ENCODE results near the gene OAS2.
A peak's percentile ranks its signal among the peaks of the same experiment; 100 is the strongest.
"Not testable (repeated sequence)": the region's sequence is repeated elsewhere in the genome, so short reads cannot be mapped to it uniquely, and the experiment has no call there.

Gene OAS2

DNA sequence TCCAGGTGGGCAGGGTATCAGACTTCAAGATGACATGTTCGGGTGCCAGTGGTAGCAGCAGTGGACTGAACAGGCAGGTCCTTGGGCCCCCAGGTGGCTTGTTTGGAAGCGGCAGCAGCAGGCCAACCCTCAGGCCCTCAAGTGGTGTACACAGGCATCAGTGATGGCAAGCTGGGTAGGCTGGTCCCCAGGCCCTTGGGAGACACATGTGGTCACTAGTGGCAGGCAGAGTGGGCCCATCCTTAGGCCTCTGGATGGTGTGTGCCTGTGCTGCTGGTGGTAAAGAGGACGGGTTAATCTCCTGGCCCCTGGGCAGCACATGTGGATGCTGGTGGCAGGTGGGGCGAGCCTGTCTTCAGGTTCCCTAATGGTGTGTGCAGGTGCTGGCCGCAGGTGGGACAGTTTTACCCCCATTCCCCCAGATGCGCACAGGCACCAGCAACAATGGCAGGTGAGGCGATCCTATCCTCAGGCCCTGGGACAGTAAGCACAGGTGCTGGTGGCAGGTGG lies 8.0 kb downstream of the OAS2 start:
- Mint-ChIP-seq H3K27me3 (ENCODE audit: low read depth) (no peaks in the 10 kb centered on the region), H3K36me3 (ENCODE audit: low read depth) (peaks cover 88% of the 10 kb centered on the region), H3K4me3 (no peak overlapping the region), H3K9me3 (peaks cover 33% of the 10 kb centered on the region), H3K27ac (no peak overlapping the region), H3K4me1 (ENCODE audit: low read depth) (peaks cover 69% of the 10 kb centered on the region)

DNA sequence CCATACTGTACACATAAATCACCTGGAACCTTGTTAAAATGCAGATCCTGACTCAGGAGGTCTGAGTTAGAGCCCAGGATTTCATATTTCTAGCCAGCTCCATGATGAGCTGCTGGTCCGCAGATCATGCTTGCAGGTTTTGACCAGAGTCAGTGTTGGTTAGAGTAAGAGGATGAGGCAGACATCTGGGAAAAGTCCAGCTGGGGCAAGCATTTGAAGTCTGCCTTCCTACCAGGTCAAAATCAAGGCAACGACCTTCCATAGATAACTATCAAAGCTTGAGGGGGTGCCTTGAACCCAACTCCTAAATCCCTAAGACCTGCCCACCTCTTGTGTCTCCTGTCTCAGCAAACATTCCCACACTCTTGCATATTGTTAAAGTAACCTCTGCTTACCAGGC lies 9.2 kb downstream of the OAS2 start:
- peaks cover 59% of the 10 kb centered on the region for H3K4me1 Mint-ChIP-seq (ENCODE audit: low read depth)
- no peaks in the 10 kb centered on the region for H3K27me3 Mint-ChIP-seq (ENCODE audit: low read depth)
- H3K9me3 Mint-ChIP-seq = peaks cover 25% of the 10 kb centered on the region
- H3K4me3 Mint-ChIP-seq = no peak overlapping the region
- peak overlapping the region; percentile 71 for H3K27ac Mint-ChIP-seq
- H3K36me3 Mint-ChIP-seq (ENCODE audit: low read depth) = peaks cover 87% of the 10 kb centered on the region

DNA sequence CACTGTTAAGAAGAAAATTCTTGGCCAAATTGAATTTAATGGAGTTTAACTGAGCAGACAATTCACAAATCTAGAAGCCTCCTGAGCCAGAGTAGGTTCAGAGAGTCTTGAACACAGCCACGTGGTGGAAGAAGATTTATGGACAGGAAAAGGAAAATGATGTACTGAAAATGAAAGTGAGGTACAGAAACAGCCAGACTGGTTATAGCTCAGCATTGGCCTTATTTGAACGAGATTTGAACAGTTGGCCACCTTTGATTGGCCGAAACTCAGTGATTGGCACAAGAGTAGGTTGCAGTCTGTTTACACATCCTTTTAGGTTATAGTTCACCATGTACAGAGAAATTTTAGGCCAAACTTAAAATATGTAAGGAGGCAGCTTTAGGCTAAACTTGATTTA lies 9.9 kb downstream of the OAS2 start:
- Mint-ChIP-seq H3K4me3 (peak overlapping the region; percentile 2), H3K9me3 (peaks cover 20% of the 10 kb centered on the region), H3K27me3 (ENCODE audit: low read depth) (no peaks in the 10 kb centered on the region), H3K27ac (peak overlapping the region; percentile 71), H3K4me1 (ENCODE audit: low read depth) (peaks cover 61% of the 10 kb centered on the region), H3K36me3 (ENCODE audit: low read depth) (peaks cover 87% of the 10 kb centered on the region)

DNA sequence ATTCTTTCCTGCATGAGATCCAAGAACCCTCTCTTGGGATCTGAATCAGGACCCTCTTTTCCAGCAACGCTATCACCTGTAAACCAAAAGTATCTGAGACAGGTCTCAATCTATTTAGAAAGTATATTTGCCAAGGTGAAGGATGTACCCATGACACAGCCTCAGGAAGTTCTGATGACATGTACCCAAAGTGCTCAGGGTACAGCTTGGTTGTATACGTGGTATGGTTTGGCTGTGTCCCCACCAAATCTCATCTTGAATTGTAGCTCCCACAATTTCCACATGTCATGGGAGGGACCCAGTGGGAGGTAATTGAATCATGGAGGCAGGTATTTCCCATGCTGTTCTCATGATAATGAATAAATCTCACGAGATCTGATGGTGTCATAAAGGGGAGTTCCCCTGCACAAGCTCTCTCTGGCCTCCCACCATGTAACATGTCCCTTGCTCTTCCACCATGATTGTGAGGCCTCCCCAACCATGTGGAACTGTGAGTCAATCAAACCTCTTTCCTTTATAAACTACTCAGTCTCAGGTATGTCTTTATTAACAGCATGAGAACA lies 10.6 kb downstream of the OAS2 start:
- Mint-ChIP-seq H3K27ac (peak overlapping the region; percentile 71), H3K4me1 (ENCODE audit: low read depth) (peaks cover 64% of the 10 kb centered on the region), H3K36me3 (ENCODE audit: low read depth) (peaks cover 83% of the 10 kb centered on the region), H3K4me3 (peak overlapping the region; percentile 2), H3K9me3 (peaks cover 20% of the 10 kb centered on the region)
- H3K27me3 Mint-ChIP-seq (ENCODE audit: low read depth) = not testable (repeated sequence)

DNA sequence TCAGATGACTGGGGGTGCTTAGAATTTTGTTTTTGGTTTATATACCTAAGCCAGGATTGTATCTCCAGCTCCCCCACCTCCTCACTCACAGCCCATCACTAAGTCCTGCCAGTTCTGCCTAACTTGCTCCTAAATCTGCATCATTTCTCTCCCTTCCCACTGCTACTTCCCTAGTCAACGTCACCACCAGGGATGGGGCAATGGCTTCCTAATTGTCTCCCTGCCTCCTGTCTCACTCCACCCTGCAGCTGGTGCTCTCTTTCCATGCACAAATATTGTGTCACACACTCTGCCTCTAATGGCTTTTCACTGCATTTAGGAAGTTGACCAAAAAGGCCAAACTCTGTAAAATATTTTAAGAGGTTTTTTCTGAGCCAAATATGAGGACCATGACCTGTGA lies 11.5 kb downstream of the OAS2 start:
- H3K27me3 Mint-ChIP-seq (ENCODE audit: low read depth) = no peaks in the 10 kb centered on the region
- no peak overlapping the region for H3K4me3 Mint-ChIP-seq
- H3K36me3 Mint-ChIP-seq (ENCODE audit: low read depth) = peaks cover 79% of the 10 kb centered on the region
- H3K27ac Mint-ChIP-seq = peak overlapping the region; percentile 49
- H3K4me1 Mint-ChIP-seq (ENCODE audit: low read depth) = peaks cover 64% of the 10 kb centered on the region
- H3K9me3 Mint-ChIP-seq = peaks cover 12% of the 10 kb centered on the region

DNA sequence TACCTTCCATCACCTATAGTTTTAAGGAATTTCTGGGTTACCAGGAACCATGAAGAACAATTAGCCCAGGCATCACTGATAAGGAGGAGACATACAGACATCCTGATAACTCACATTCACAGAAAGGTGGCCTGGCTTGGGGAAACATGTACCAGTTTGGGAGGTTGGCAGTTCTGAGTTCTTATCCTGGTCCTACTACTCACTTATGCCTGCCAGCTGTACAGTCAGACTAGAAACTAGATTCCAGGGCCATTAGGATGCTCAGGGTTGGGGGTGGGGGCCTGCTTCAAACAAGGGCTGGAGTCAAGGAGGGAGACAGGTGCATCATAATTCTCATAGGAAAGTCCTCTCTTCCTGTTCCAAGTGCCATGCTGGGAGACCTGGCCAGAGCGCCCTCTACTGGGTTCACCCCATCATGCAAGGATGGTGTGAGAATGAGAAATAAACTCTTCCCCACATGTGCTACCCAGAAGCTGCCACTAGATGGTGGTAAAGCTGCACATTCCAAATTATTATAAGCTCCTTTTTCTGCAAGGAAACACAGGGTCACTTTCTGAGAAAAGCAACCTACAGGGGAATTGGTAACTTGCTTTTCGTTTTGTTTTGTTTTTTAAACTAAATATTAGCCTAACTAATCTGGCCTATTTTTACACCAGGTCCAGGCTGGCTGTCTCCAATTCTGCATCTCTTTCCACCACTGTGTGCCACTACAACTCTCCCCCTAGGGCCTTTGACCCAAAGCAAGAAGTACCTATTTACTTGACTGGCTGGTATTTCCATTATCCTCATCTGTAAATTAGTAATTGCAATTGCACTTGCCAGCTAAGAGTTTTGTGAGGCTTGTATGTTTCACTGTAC lies 14.5 kb downstream of the OAS2 start:
- peaks cover 43% of the 10 kb centered on the region for H3K4me1 Mint-ChIP-seq (ENCODE audit: low read depth)
- H3K4me3 Mint-ChIP-seq = no peak overlapping the region
- peaks cover 8% of the 10 kb centered on the region for H3K9me3 Mint-ChIP-seq
- peak overlapping the region; percentile 21 for H3K27ac Mint-ChIP-seq
- peaks cover 85% of the 10 kb centered on the region for H3K36me3 Mint-ChIP-seq (ENCODE audit: low read depth)
- H3K27me3 Mint-ChIP-seq (ENCODE audit: low read depth) = no peaks in the 10 kb centered on the region

DNA sequence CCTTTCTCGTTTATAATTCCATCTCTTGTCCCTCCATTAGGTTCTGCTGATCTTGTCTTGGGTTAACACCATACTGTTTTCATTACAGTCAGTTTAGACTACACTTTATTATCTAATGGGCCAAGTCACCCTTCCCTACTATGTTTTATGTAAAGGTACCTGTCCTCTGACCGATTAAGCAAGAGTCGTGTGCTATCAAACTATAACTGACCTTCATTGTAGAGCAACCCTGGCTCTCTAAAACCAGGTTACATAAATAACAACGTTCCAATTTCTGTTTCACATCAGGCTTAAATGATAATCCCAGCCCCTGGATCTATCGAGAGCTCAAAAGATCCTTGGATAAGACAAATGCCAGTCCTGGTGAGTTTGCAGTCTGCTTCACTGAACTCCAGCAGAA lies 16.7 kb downstream of the OAS2 start:
- Mint-ChIP-seq H3K4me3 (no peak overlapping the region), H3K27ac (no peak overlapping the region), H3K27me3 (ENCODE audit: low read depth) (no peaks in the 10 kb centered on the region), H3K4me1 (ENCODE audit: low read depth) (peaks cover 29% of the 10 kb centered on the region), H3K9me3 (peaks cover 12% of the 10 kb centered on the region), H3K36me3 (ENCODE audit: low read depth) (peaks cover 85% of the 10 kb centered on the region)

DNA sequence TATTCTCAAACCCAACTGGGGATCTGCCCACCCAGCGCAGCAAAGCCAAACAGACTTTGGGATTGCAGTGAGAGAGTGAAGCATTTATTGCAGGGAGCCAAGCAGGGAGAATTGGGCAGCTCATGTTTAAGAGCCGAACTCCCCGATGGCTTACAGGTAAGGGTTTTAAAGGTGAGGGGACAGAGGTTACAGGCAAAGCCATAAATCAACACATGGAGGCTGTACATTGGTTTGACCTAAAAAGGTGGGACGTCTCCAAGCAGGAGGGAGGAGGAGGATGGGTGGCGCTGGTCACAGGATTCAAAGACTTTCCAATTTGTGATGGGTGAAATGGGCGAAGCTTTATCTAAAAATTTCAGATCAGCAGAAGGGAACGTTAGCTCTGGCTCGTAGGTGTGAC lies 18.2 kb downstream of the OAS2 start:
- Mint-ChIP-seq H3K4me1 (ENCODE audit: low read depth) (peaks cover 20% of the 10 kb centered on the region), H3K9me3 (peaks cover 12% of the 10 kb centered on the region), H3K27ac (no peak overlapping the region), H3K36me3 (ENCODE audit: low read depth) (peaks cover 83% of the 10 kb centered on the region), H3K4me3 (no peak overlapping the region), H3K27me3 (ENCODE audit: low read depth) (no peaks in the 10 kb centered on the region)

DNA sequence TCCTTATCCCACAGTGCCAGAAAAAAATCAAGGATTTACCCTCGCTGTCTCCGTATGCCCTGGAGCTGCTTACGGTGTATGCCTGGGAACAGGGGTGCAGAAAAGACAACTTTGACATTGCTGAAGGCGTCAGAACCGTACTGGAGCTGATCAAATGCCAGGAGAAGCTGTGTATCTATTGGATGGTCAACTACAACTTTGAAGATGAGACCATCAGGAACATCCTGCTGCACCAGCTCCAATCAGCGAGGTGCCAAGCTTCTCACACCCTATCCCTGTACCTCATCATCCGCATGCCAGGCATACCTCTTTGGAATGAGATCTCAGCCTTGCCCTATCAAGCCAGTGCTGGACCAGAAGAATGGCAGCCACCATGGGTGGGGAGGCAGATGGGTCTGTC lies 19.2 kb downstream of the OAS2 start:
- peaks cover 8% of the 10 kb centered on the region for H3K9me3 Mint-ChIP-seq
- H3K4me3 Mint-ChIP-seq = no peak overlapping the region
- H3K36me3 Mint-ChIP-seq (ENCODE audit: low read depth) = peaks cover 80% of the 10 kb centered on the region
- no peak overlapping the region for H3K27ac Mint-ChIP-seq
- H3K27me3 Mint-ChIP-seq (ENCODE audit: low read depth) = no peaks in the 10 kb centered on the region
- H3K4me1 Mint-ChIP-seq (ENCODE audit: low read depth) = peaks cover 18% of the 10 kb centered on the region

DNA sequence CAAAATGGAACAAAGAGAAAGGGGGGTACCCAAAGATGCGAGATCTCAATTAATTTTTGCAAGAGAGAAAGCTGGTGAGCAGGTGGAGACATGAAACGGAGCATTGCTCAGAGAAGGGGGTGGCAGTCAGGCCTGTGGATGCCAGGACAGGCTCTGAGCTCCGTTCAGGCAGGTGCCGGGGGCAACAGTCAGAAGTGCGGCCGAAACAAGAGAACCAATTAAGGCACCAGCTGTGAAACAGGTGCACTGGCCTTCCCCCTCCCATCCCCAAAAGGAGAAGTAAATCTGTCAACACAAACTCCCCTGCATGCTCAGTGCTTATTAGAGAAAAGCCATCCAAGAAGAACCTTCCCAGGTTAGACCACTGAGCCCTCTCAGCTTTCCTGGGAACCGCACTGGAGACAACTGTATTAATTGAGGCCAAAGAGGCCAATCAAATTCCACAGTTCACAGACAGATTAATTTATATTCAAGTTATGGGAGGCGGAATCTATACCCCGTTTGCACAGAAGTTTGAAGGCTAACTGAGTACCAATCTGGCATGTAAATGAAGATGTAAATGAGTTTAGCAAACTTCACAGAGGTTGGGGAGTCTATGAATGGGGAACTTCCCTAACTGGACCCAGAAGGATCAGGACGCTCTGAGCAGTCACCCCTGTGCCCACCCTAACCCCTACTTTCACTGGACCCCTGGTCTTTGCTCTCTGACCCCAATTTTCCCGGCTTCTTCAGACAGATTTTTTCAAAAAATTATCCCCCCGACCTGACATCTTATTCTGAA lies 20.9 kb downstream of the OAS2 start:
- Mint-ChIP-seq H3K27ac (no peak overlapping the region), H3K27me3 (ENCODE audit: low read depth) (no peaks in the 10 kb centered on the region), H3K36me3 (ENCODE audit: low read depth) (peaks cover 83% of the 10 kb centered on the region), H3K4me1 (ENCODE audit: low read depth) (peaks cover 5% of the 10 kb centered on the region), H3K9me3 (peaks cover 8% of the 10 kb centered on the region), H3K4me3 (no peak overlapping the region)

DNA sequence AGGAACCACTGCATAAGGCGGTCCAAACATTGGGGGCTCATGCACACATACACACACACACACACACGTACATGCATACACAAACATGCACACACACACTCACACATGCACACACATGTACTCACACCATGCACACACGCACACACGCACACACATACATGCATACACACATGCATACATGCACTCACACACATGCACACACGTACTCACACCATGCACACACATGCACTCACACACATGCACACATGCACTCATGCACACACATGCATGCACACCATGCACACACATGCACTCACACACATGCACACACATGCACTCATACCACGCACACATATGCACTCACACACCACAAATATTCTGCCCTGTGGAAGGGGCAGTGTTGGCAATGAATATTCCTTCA lies 22.1 kb downstream of the OAS2 start:
- Mint-ChIP-seq H3K4me3 (no peak overlapping the region), H3K9me3 (peaks cover 8% of the 10 kb centered on the region), H3K36me3 (ENCODE audit: low read depth) (peaks cover 84% of the 10 kb centered on the region), H3K27ac (no peak overlapping the region), H3K4me1 (ENCODE audit: low read depth) (peaks cover 3% of the 10 kb centered on the region), H3K27me3 (ENCODE audit: low read depth) (no peaks in the 10 kb centered on the region)

DNA sequence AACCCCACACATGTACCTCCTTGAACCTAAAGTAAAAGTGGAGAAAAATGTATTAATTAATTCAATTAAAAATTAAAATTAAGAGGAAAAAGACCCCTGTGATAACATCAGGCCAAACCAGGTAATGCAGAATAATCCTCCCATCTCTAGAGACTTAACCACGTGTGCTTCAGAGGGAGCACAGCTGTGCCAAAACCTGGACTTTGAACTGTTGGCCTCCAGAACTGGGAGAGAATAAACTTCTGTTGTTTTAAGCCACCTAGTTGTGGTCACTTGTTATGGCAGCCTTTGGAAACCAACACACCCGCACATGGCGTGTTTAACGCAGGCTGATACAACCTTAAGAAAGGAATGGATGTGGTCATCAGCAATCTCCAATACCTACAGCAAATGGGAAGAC lies 23.8 kb downstream of the OAS2 start:
- Mint-ChIP-seq H3K9me3 (peaks cover 6% of the 10 kb centered on the region), H3K4me3 (no peak overlapping the region), H3K27me3 (ENCODE audit: low read depth) (no peaks in the 10 kb centered on the region), H3K4me1 (ENCODE audit: low read depth) (peaks cover 3% of the 10 kb centered on the region), H3K27ac (no peak overlapping the region), H3K36me3 (ENCODE audit: low read depth) (peaks cover 82% of the 10 kb centered on the region)

DNA sequence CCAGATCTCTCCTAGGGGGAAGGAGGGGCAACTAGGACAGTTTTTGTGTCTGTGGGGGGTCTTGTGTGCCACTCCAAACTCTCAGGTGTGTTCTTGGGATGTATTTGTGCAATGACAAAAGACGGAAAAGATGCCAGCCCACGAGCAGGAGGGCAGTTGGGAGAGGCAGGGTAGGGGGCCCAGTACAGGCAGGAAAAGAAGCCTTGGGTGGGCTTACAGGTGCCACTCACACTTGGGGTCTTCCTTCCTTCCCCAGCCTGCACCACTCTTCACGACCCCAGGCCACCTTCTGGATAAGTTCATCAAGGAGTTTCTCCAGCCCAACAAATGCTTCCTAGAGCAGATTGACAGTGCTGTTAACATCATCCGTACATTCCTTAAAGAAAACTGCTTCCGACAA lies 24.4 kb downstream of the OAS2 start:
- Mint-ChIP-seq H3K4me1 (ENCODE audit: low read depth) (peaks cover 3% of the 10 kb centered on the region), H3K36me3 (ENCODE audit: low read depth) (peaks cover 81% of the 10 kb centered on the region), H3K4me3 (no peak overlapping the region), H3K9me3 (peaks cover 4% of the 10 kb centered on the region), H3K27me3 (ENCODE audit: low read depth) (no peaks in the 10 kb centered on the region), H3K27ac (no peak overlapping the region)

DNA sequence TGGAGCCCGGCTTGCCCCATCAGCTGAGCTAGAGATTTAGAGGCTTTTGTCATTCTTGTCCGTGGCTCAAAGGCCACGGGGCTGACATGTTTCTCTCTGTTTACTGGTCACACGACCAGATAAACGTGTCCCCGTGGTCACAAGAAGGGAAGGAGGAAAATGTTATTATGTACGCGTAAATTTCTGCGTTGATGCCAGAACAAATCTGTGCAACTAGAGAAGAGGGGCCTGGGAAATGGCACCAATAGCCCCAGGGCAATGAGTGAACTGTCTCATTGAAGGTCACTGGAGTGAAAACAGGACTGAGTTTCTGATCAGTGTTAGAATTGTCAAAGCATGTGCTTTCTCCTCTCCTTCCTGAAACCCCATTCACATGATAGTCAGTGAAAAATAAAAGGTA lies 25.3 kb downstream of the OAS2 start:
- Mint-ChIP-seq H3K27me3 (ENCODE audit: low read depth) (no peaks in the 10 kb centered on the region), H3K9me3 (peaks cover 2% of the 10 kb centered on the region), H3K4me3 (no peak overlapping the region), H3K27ac (no peak overlapping the region), H3K4me1 (ENCODE audit: low read depth) (peaks cover 4% of the 10 kb centered on the region), H3K36me3 (ENCODE audit: low read depth) (peaks cover 78% of the 10 kb centered on the region)

All from T-helper 1 cell treated with Interleukin-12 subunit alpha and Interleukin-12 subunit beta and Interleukin-4 antibody, amounts not matched to agents 30 μg/mL and 1 μg/mL, for 36 hours (primary cell).